SU-DHL-6 (cell line): ENCODE results near the gene TBL1X.

Source experiments
- EZH2phosphoT487 ChIP-seq: fragments of 200-600 bp; sonication (generic), shearing (Covaris generic); conservative IDR thresholded peaks from 2 replicates; pipeline ENCODE4 v1.6.1; 2018; ENCODE audit warnings: mild to moderate bottlenecking, antibody characterized with exemption, low read length, moderate library complexity, mixed read lengths
- TF ChIP-seq, protein P1 (sequence below): fragments of 200-600 bp; sonication (generic); IDR thresholded peaks from one replicate; pipeline ENCODE4 v1.5.1; 2017; ENCODE audit warnings: antibody characterized with exemption, mild to moderate bottlenecking, low read length, moderate library complexity; ENCODE audit not compliant: insufficient read depth, poor library complexity, severe bottlenecking

DNA sequence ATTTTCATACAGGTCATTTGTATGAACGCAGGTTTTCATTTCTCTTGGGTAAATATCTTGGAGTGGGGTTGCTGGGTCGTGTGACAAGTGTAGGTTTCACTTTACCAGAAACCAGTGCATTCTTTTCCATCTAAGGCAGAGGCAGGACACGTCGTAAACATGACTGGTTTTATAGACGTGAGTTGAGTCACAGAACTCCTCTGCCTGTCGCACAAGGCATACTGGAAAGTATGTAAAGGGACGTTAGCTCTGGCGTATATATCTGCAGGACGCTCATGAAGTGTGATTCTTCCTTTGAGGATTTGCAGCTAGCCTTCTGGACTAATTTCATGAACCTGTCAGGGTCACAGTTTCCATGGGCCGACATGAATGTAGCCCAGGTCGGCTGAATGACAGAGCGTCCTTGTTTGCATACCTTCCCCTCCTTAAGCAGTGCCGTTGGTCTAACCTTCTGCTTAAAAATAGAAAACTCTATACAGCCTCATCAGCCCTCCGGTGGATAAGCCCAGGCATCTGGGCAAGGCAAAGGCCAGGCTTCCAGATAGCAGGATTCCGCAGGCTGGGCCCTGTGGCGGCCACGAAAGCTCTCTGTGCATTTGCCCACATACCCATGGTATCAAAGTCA is 194.8 kb downstream of the TBL1X start:
- TF ChIP-seq, protein P1, sequence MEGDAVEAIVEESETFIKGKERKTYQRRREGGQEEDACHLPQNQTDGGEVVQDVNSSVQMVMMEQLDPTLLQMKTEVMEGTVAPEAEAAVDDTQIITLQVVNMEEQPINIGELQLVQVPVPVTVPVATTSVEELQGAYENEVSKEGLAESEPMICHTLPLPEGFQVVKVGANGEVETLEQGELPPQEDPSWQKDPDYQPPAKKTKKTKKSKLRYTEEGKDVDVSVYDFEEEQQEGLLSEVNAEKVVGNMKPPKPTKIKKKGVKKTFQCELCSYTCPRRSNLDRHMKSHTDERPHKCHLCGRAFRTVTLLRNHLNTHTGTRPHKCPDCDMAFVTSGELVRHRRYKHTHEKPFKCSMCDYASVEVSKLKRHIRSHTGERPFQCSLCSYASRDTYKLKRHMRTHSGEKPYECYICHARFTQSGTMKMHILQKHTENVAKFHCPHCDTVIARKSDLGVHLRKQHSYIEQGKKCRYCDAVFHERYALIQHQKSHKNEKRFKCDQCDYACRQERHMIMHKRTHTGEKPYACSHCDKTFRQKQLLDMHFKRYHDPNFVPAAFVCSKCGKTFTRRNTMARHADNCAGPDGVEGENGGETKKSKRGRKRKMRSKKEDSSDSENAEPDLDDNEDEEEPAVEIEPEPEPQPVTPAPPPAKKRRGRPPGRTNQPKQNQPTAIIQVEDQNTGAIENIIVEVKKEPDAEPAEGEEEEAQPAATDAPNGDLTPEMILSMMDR, result no peak
- no peak for TF ChIP-seq EZH2phosphoT487
